H9 (cell line): ENCODE results near the gene CEP350. TPM values are rescaled to one million over a fixed set of nuclear protein-coding genes. Genes with fewer than 3 reads are reported as not detected.
"Not testable (repeated sequence)": the region's sequence is repeated elsewhere in the genome, so short reads cannot be mapped to it uniquely, and the experiment has no call there.

Experiments
- DNase-seq: peaks from one replicate; pipeline ENCODE4 v3.0.0-alpha.2; 2017
- H2AFZ ChIP-seq: one replicate; pipeline ENCODE4 v1.6.1; 2013; ENCODE audit warnings: mild to moderate bottlenecking, low read length, control low read depth, moderate library complexity
- H2AK5ac ChIP-seq: 2 replicates; pipeline ENCODE4 v1.6.1; 2013; ENCODE audit warnings: low read length, control low read depth, mixed read lengths; ENCODE audit not compliant: insufficient read length
- H2BK120ac ChIP-seq: one replicate; pipeline ENCODE4 v1.6.1; 2013; ENCODE audit warnings: low read depth, mild to moderate bottlenecking, low read length, control low read depth, inconsistent platforms; ENCODE audit not compliant: poor library complexity, severe bottlenecking
- H2BK12ac ChIP-seq: 2 replicates; pipeline ENCODE4 v1.6.1; 2013; ENCODE audit warnings: low read length, control low read depth, mixed read lengths, low read depth; ENCODE audit not compliant: insufficient read length
- H2BK15ac ChIP-seq: 2 replicates; pipeline ENCODE4 v1.6.1; 2013; ENCODE audit warnings: low read depth, low read length, control low read depth
- H2BK20ac ChIP-seq: one replicate; pipeline ENCODE4 v1.6.1; 2013; ENCODE audit warnings: low read depth, mild to moderate bottlenecking, low read length, control low read depth, inconsistent platforms; ENCODE audit not compliant: poor library complexity, severe bottlenecking
- H2BK5ac ChIP-seq: 2 replicates; pipeline ENCODE4 v1.6.1; 2013; ENCODE audit warnings: low read length, control low read depth, mixed read lengths; ENCODE audit not compliant: insufficient read length
- H3K14ac ChIP-seq: 2 replicates; pipeline ENCODE4 v1.6.1; 2013; ENCODE audit warnings: low read length, control low read depth; ENCODE audit not compliant: insufficient read depth
- H3K18ac ChIP-seq: 2 replicates; pipeline ENCODE4 v1.6.1; 2013; ENCODE audit warnings: low read depth, mild to moderate bottlenecking, mixed read lengths, low read length, control low read depth; ENCODE audit not compliant: insufficient read length
- H3K23ac ChIP-seq: 2 replicates; pipeline ENCODE4 v1.6.1; 2013; ENCODE audit warnings: low read length, control low read depth, mixed read lengths, low read depth; ENCODE audit not compliant: insufficient read length
- H3K23me2 ChIP-seq: 2 replicates; pipeline ENCODE4 v1.6.1; 2013; ENCODE audit warnings: low read depth, mild to moderate bottlenecking, mixed read lengths, low read length, control low read depth; ENCODE audit not compliant: insufficient read length, poor library complexity, severe bottlenecking
- H3K27ac ChIP-seq: 2 replicates; pipeline ENCODE4 v1.5.1; 2013; ENCODE audit warnings: low read length, control low read depth, mixed read lengths, low read depth; ENCODE audit not compliant: insufficient read length
- H3K27me3 ChIP-seq: 2 replicates; pipeline ENCODE4 v1.6.1; 2013; ENCODE audit warnings: low read length, control low read depth, inconsistent platforms; ENCODE audit not compliant: insufficient read depth
- H3K4ac ChIP-seq: 2 replicates; pipeline ENCODE4 v1.6.1; 2013; ENCODE audit warnings: low read depth, mild to moderate bottlenecking, control low read depth, inconsistent platforms, low read length, moderate library complexity
- H3K4me1 ChIP-seq: 2 replicates; pipeline ENCODE4 v1.6.1; 2013; ENCODE audit warnings: low read length, control low read depth, inconsistent platforms; ENCODE audit not compliant: insufficient read depth
- H3K4me2 ChIP-seq: 2 replicates; pipeline ENCODE4 v1.6.1; 2013; ENCODE audit warnings: low read length, control low read depth, mixed read lengths; ENCODE audit not compliant: insufficient read length, insufficient read depth
- H3K56ac ChIP-seq: 2 replicates; pipeline ENCODE4 v1.6.1; 2013; ENCODE audit warnings: low read depth, mild to moderate bottlenecking, mixed read lengths, low read length, control low read depth; ENCODE audit not compliant: insufficient read length
- H3K79me1 ChIP-seq: 2 replicates; pipeline ENCODE4 v1.6.1; 2013; ENCODE audit warnings: low read depth, mild to moderate bottlenecking, moderate library complexity, low read length, control low read depth, inconsistent platforms; ENCODE audit not compliant: insufficient read depth, poor library complexity, severe bottlenecking
- H3K79me2 ChIP-seq: 2 replicates; pipeline ENCODE4 v1.6.1; 2013; ENCODE audit warnings: low read length, control low read depth, inconsistent platforms; ENCODE audit not compliant: insufficient read depth
- H3K9ac ChIP-seq: 2 replicates; pipeline ENCODE4 v1.6.1; 2013; ENCODE audit warnings: low read length, control low read depth, mixed read lengths; ENCODE audit not compliant: insufficient read length; ENCODE audit errors: extremely low read depth
- H3K9me3 ChIP-seq: one replicate; pipeline ENCODE4 v1.6.1; 2013; ENCODE audit warnings: low read depth, low read length, inconsistent platforms; ENCODE audit not compliant: control insufficient read depth
- H3T11ph ChIP-seq: one replicate; pipeline ENCODE4 v1.6.1; 2013; ENCODE audit warnings: mild to moderate bottlenecking, low read length, control low read depth, inconsistent platforms
- H4K20me1 ChIP-seq: one replicate; pipeline ENCODE4 v1.6.1; 2013; ENCODE audit not compliant: control insufficient read depth, insufficient read length, insufficient read depth
- H4K5ac ChIP-seq: 2 replicates; pipeline ENCODE4 v1.6.1; 2013; ENCODE audit warnings: low read depth, mild to moderate bottlenecking, mixed read lengths, low read length, control low read depth; ENCODE audit not compliant: insufficient read length
- H4K8ac ChIP-seq: replicated peaks from 2 replicates; pipeline ENCODE4 v1.6.1; 2013; ENCODE audit warnings: low read length, control low read depth, mixed read lengths, low read depth; ENCODE audit not compliant: insufficient read length
- H4K91ac ChIP-seq: 2 replicates; pipeline ENCODE4 v1.6.1; 2013; ENCODE audit warnings: low read depth, mild to moderate bottlenecking, moderate library complexity, mixed read lengths, low read length, control low read depth; ENCODE audit not compliant: insufficient read length
- H3K27ac Mint-ChIP-seq, 3 experiments: 2 replicates in 2 of 3; 3 replicates in 1 of 3; pipeline ENCODE4 v1.8.0; 2020 to 2021; ENCODE audit warnings: mixed read lengths in 3 of 3, mild to moderate bottlenecking in 1 of 3, moderate library complexity in 1 of 3
- H3K27me3 Mint-ChIP-seq: 2 replicates; pipeline ENCODE4 v1.8.0; 2021; ENCODE audit warnings: low read depth, mild to moderate bottlenecking, moderate library complexity, mixed read lengths
- H3K36me3 Mint-ChIP-seq, 3 experiments: 2 replicates in 2 of 3; 3 replicates in 1 of 3; pipeline ENCODE4 v1.8.0; 2020 to 2021; ENCODE audit warnings: low read depth in 3 of 3, mixed read lengths in 3 of 3; ENCODE audit not compliant: insufficient read depth in 1 of 3
- H3K4me1 Mint-ChIP-seq, 2 experiments: 2 replicates each; pipeline ENCODE4 v1.8.0; 2020; ENCODE audit warnings: mixed read lengths in 2 of 2
- H3K4me3 Mint-ChIP-seq, 2 experiments: 2 replicates in 1 of 2; 3 replicates in 1 of 2; pipeline ENCODE4 v1.8.0; 2020 to 2021; ENCODE audit warnings: mild to moderate bottlenecking in 2 of 2, mixed read lengths in 2 of 2, moderate library complexity in 1 of 2
- H3K9me3 Mint-ChIP-seq, 2 experiments: 2 replicates in 1 of 2; 3 replicates in 1 of 2; pipeline ENCODE4 v1.8.0; 2020; ENCODE audit warnings: mild to moderate bottlenecking in 2 of 2, mixed read lengths in 2 of 2, moderate library complexity in 1 of 2
- CTCF ChIP-seq: fragments of 200-600 bp; sonication (generic); conservative IDR thresholded peaks from 3 replicates; pipeline ENCODE4 v1.8.0; 2021; ENCODE audit warnings: antibody characterized with exemption, mild to moderate bottlenecking
- WGBS: extraction: QIAGEN DNeasy Blood & Tissue Kit; methylation state at CpG from one replicate; pipeline ENCODE4 v1.1.7; 2013; ENCODE audit warnings: missing lambda C conversion rate, low lambda C conversion rate, mixed read lengths; ENCODE audit not compliant: insufficient read length; ENCODE audit errors: extremely low coverage; 5-methylcytosine and 5-hydroxymethylcytosine counted together
- total RNA-seq: library from RNA; stranded (reverse); gene quantifications from 2 replicates; pipeline ENCODE4 v1.2.1, GENCODE V29; 2021

The CEP350 gene
- total RNA-seq, 1 experiment from 2014 or later: 39.2 TPM

DNA sequence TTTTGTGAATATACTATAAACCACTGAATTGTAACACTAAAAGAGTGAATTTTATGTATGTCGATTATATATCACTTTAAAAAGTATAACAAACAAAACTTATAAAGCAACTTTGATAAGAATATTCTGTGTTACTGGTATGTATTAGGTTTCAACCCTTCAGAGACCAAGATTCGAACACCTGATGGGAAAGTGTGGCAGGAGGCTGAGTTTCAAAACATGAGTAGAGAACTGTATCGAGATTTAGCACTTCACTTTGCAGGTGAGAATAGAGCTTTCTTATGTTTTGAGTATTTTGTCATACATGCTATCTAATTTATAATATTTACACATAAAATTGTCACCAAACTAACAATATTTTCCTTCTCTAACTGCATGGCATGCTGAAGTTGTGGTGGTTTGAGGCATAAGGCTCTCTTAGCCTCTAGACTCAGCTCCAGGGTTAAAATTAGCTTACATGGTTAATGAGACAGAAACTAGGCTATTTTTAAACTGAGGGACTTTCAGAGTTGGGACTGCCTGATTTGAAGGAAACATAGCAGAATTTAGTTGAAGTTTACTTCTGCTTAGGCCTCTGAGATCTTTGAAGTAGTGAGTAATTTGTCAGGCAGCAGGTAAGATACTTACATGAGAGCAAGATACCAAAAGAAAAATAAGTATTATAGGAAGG, 48.6 kb downstream of the CEP350 start:
- Histone ChIP-seq H3K18ac (no peak overlapping the region), H3K9me3 (no peaks in the 10 kb centered on the region), H3K23ac (no peak overlapping the region), H3K4me2 (no peak overlapping the region), H3K27me3 (no peaks in the 10 kb centered on the region), H2BK120ac (no peak overlapping the region), H2AFZ (no peak overlapping the region), H2BK15ac (no peak overlapping the region), H4K20me1 (no peaks in the 10 kb centered on the region), H2BK5ac (no peak overlapping the region), H3K14ac (no peak overlapping the region), H3K23me2 (no peaks in the 10 kb centered on the region), H3T11ph (no peak overlapping the region), H3K79me1 (no peaks in the 10 kb centered on the region), H4K5ac (no peak overlapping the region), H3K27ac (no peak overlapping the region), H3K9ac (no peak overlapping the region), H3K4me1 (no peaks in the 10 kb centered on the region), H3K79me2 (no peaks in the 10 kb centered on the region), H3K56ac (no peak overlapping the region), H2BK20ac (no peak overlapping the region), H3K4ac (no peak overlapping the region), H4K91ac (no peak overlapping the region), H2AK5ac (no peak overlapping the region), H2BK12ac (no peak overlapping the region), H4K8ac (no peak overlapping the region)
- H3K27me3 Mint-ChIP-seq: no peaks in the 10 kb centered on the region
- no peak overlapping the region for H3K27ac Mint-ChIP-seq
- peaks cover 14 to 21% (median 19%) of the 10 kb centered on the region in 3 experiments for H3K36me3 Mint-ChIP-seq
- H3K4me1 Mint-ChIP-seq: no peaks in the 10 kb centered on the region
- no peaks in the 10 kb centered on the region for H3K9me3 Mint-ChIP-seq
- TF ChIP-seq CTCF: no peak
- no peak for DNase-seq
- no CpG with 5 or more reads among the region's 3 CpGs for WGBS
- no peak overlapping the region for H3K4me3 Mint-ChIP-seq

DNA sequence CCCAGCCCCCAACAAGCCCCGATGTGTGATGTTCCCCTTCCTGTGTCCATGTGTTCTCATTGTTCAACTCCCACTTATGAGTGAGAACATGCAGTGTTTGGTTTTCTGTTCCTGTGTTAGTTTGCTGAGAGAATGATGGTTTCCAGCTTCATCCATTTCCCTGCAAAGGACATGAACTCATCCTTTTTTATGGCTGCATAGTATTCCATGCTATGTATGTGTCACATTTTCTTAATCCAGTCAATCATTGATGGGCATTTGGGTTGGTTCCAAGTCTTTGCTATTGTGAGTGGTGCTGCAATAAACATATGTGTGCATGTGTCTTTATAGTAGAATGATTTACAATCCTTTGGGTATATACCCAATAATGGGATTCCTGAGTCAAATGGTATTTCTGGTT, 52.2 kb downstream of the CEP350 start:
- H3K27me3 Mint-ChIP-seq, H3K9me3 Mint-ChIP-seq, H3K56ac ChIP-seq, H3K27ac ChIP-seq, H4K20me1 ChIP-seq, H4K5ac ChIP-seq, H3K4me2 ChIP-seq, H2BK5ac ChIP-seq, H3K4me3 Mint-ChIP-seq, H4K8ac ChIP-seq, H2BK120ac ChIP-seq, H3K4me1 Mint-ChIP-seq, H3K18ac ChIP-seq, H2BK20ac ChIP-seq, H2AK5ac ChIP-seq, H4K91ac ChIP-seq, H3T11ph ChIP-seq, H2BK15ac ChIP-seq, H2AFZ ChIP-seq, H3K27ac Mint-ChIP-seq, H3K4ac ChIP-seq, H3K9me3 ChIP-seq, H3K23ac ChIP-seq, H3K4me1 ChIP-seq, H3K23me2 ChIP-seq, H2BK12ac ChIP-seq, H3K14ac ChIP-seq, H3K9ac ChIP-seq, H3K27me3 ChIP-seq, H3K79me1 ChIP-seq, DNase-seq, H3K79me2 ChIP-seq: not testable (repeated sequence)
- peaks cover 14 to 23% (median 18%) of the 10 kb centered on the region in 3 experiments for H3K36me3 Mint-ChIP-seq
- WGBS: no CpG with 5 or more reads among the region's 1 CpG
